Renal cortical epithelial cell (primary cell): ENCODE measurements around the gene BLACAT1. TPM values are rescaled to one million over a fixed set of nuclear protein-coding genes. Genes with fewer than 3 reads are reported as not detected.
"Not testable (repeated sequence)": the region's sequence is repeated elsewhere in the genome, so short reads cannot be mapped to it uniquely, and the experiment has no call there.

ENCODE experiments used
- DNase-seq: peaks from one replicate; pipeline ENCODE4 v3.0.0-alpha.2; 2011; ENCODE audit warnings: low read depth
- total RNA-seq: library from RNA; depleted of rRNA; stranded (reverse); fragments of >200 nt; gene quantifications from 2 replicates; pipeline ENCODE4 v1.2.3, GENCODE V29; 2014

Gene BLACAT1
- total RNA-seq, 1 donor from 2014 or later = 0.65 TPM

GRCh38 chr1:205441716-205442050 is 14.2 kb downstream of the BLACAT1 start:
- DNase-seq = no peak

GRCh38 chr1:205441318-205441633 is 14.6 kb downstream of the BLACAT1 start:
- DNase-seq = no peak

- DNase-seq = peak; percentile 90
Measured at GRCh38 chr1:205440476-205441317, 15.1 kb downstream of the BLACAT1 start.

GRCh38 chr1:205440121-205440475 is 15.7 kb downstream of the BLACAT1 start:
- DNase-seq = no peak

- peak; percentile 57 for DNase-seq
Measured at GRCh38 chr1:205438213-205439158, 17.4 kb downstream of the BLACAT1 start.

GRCh38 chr1:205437570-205437969 is 18.3 kb downstream of the BLACAT1 start:
- DNase-seq = no peak

- DNase-seq = no peak
Measured at GRCh38 chr1:205436776-205437410, 19.0 kb downstream of the BLACAT1 start.

GRCh38 chr1:205435578-205436573 is 20.0 kb downstream of the BLACAT1 start:
- DNase-seq = no peak

- no peak for DNase-seq
Measured at GRCh38 chr1:205434738-205435137, 21.1 kb downstream of the BLACAT1 start.

- DNase-seq = not testable (repeated sequence)
Measured at GRCh38 chr1:205432692-205433091, 23.2 kb downstream of the BLACAT1 start.

- no peak for DNase-seq
Measured at GRCh38 chr1:205432116-205432515, 23.7 kb downstream of the BLACAT1 start.

- no peak for DNase-seq
Measured at GRCh38 chr1:205430696-205431305, 25.0 kb downstream of the BLACAT1 start.

GRCh38 chr1:205429762-205430695 is 25.8 kb downstream of the BLACAT1 start:
- DNase-seq = no peak

- no peak for DNase-seq
Measured at GRCh38 chr1:205424901-205425600, 30.8 kb downstream of the BLACAT1 start.

GRCh38 chr1:205423814-205424399 is 31.9 kb downstream of the BLACAT1 start:
- no peak for DNase-seq

GRCh38 chr1:205422993-205423642 is 32.7 kb downstream of the BLACAT1 start:
- DNase-seq = no peak

GRCh38 chr1:205421798-205422197 is 34.0 kb downstream of the BLACAT1 start, which contains the start of gene LEMD1:
Gene LEMD1 (minus strand): TSS chr1:205422056. CDS start chr1:205420536, 1,520 bp downstream.
- DNase-seq = no peak

- DNase-seq = no peak
Measured at GRCh38 chr1:205420938-205421337, 34.9 kb downstream of the BLACAT1 start.
